H1 (cell line): Measurements from ENCODE around the gene TJP2.

Experiments
- GABPA ChIP-seq: IDR thresholded peaks from 2 replicates; pipeline ENCODE4 v1.6.1; 2011; ENCODE audit warnings: mild to moderate bottlenecking, low read length, moderate library complexity, borderline replicate concordance; ENCODE audit not compliant: insufficient read depth
- RNF2 ChIP-seq: fragments of 200-900, 300-1000 bp; sonication (generic); IDR thresholded peaks from 2 replicates; pipeline ENCODE4 v1.7.1; 2016; ENCODE audit warnings: borderline replicate concordance, low read depth, mild to moderate bottlenecking, antibody characterized with exemption, low read length; ENCODE audit not compliant: poor library complexity, severe bottlenecking; ENCODE audit errors: missing control alignments

DNA sequence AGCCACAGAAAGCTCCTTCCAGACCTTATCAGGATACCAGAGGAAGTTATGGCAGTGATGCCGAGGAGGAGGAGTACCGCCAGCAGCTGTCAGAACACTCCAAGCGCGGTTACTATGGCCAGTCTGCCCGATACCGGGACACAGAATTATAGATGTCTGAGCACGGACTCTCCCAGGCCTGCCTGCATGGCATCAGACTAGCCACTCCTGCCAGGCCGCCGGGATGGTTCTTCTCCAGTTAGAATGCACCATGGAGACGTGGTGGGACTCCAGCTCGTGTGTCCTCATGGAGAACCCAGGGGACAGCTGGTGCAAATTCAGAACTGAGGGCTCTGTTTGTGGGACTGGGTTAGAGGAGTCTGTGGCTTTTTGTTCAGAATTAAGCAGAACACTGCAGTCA, 80.1 kb downstream of the TJP2 start:
- TF ChIP-seq GABPA (no peak), RNF2 (no peak)
